Fibroblast of lung (primary cell): ENCODE results near the gene KMT2E.

Experiments used
- CTCF ChIP-seq, 2 donors: IDR thresholded peaks in 1 of 2; conservative IDR thresholded peaks in 1 of 2; 1 replicate in 1 of 2; 2 replicates in 1 of 2; pipeline ENCODE4 v1.5.1; 2011 to 2012; ENCODE audit warnings: low read length in 2 of 2, control low read depth in 1 of 2, inconsistent platforms in 1 of 2, low read depth in 1 of 2, mild to moderate bottlenecking in 1 of 2
- EZH2 ChIP-seq: IDR thresholded peaks from 2 replicates; pipeline ENCODE4 v1.5.1; 2012; ENCODE audit warnings: low read length, control low read depth, mild to moderate bottlenecking; ENCODE audit errors: missing control alignments

DNA sequence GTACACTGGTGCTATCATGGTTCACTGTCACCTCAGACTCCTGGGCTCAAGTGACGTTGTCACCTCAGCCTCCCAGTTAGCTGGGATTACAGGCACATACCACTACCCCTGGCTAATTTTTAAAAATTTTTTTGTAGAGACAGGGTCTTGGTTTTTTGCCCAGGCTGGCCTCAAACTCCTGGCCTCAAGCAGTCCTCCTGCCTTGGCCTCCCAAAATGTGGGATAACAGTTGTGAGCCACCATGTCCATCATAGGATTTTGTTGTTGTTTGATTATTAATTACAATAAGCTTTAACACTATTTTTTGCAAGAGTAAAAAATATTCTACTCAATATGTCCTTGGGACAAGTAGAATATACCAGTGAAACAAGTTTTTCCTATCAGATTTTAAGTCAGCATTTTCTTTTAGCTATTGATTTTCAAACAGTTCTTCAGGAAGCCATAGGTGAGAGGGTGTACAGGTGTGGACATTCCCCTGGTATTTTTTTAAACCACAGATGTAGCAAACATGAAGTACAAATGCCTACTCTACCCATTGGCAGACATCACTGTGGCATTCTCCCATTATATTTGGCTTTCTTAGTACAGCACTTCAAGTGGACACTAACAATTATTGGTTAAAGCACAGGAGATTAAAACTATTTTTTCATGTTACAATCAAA is 18.7 kb downstream of the KMT2E start:
- TF ChIP-seq CTCF (conservative IDR thresholded peaks at IDR 0.05 in 1 of 2, IDR thresholded peaks at IDR 0.05 in 1 of 2; ENCODE audit: low read depth in 1 of 2, low read length in 2 of 2), result no peak
- TF ChIP-seq EZH2, result no peak
